ENCODE measurements around the gene PCDH1.

GRCh38 chr5:141862936-141863543 lies 15.2 kb downstream of the PCDH1 start:
- no peak for TF ChIP-seq CTCF (IDR thresholded peaks at IDR 0.05)
- no peak for TF ChIP-seq ZFX (IDR thresholded peaks at IDR 0.05; ENCODE audit: borderline replicate concordance)

Measured in 22Rv1 (cell line).